GM21619 (cell line): ENCODE data around the gene TAF4B.
A peak's percentile ranks its signal among the peaks of the same experiment; 100 is the strongest.
"Not testable (repeated sequence)": the region's sequence is repeated elsewhere in the genome, so short reads cannot be mapped to it uniquely, and the experiment has no call there.

Experiments used
- ATAC-seq: cut with Tn5 transposase; IDR thresholded peaks from one replicate; pipeline ENCODE4 v1.9.1; 2021; ENCODE audit not compliant: unreplicated experiment

The TAF4B gene, protein sequence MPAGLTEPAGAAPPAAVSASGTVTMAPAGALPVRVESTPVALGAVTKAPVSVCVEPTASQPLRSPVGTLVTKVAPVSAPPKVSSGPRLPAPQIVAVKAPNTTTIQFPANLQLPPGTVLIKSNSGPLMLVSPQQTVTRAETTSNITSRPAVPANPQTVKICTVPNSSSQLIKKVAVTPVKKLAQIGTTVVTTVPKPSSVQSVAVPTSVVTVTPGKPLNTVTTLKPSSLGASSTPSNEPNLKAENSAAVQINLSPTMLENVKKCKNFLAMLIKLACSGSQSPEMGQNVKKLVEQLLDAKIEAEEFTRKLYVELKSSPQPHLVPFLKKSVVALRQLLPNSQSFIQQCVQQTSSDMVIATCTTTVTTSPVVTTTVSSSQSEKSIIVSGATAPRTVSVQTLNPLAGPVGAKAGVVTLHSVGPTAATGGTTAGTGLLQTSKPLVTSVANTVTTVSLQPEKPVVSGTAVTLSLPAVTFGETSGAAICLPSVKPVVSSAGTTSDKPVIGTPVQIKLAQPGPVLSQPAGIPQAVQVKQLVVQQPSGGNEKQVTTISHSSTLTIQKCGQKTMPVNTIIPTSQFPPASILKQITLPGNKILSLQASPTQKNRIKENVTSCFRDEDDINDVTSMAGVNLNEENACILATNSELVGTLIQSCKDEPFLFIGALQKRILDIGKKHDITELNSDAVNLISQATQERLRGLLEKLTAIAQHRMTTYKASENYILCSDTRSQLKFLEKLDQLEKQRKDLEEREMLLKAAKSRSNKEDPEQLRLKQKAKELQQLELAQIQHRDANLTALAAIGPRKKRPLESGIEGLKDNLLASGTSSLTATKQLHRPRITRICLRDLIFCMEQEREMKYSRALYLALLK

GRCh38 chr18:26226229-26227050 is at the start of gene TAF4B:
TSS of gene TAF4B (plus strand) at chr18:26226445. CDS start at chr18:26226934, 489 bp downstream.
- peak; percentile 84 for ATAC-seq

DNA sequence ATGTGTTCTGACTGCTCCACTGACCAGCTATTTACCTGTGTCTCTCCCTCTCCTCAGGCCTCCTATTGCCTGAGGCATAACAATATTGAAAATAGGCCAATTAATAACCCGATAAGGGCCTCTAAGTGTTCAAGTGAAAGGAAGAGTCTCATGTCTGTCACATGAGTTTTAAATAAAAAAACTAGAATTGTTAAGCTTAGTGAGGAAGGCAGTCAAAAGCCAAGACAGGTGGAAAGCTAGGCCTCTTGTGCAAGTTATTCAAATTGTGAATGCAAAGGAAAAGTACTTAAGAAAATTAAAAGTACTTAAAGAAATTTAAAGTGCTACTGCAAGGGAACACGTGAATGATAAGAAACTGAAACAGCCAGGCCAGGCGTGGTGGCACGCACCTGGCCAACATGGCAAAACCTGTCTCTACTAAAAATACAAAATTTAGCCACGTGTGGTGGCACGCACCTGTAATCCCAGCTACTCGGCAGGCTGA is 44.9 kb upstream of the TAF4B start:
- ATAC-seq: no peak

- ATAC-seq: no peak
These were observed 42.7 kb upstream of the TAF4B start for GRCh38 chr18:26183395-26184112.

- no peak for ATAC-seq
These were observed 41.0 kb upstream of the TAF4B start for GRCh38 chr18:26185267-26185666.

- peak; percentile 83 for ATAC-seq
These were observed 35.7 kb upstream of the TAF4B start for GRCh38 chr18:26190506-26190905.

DNA sequence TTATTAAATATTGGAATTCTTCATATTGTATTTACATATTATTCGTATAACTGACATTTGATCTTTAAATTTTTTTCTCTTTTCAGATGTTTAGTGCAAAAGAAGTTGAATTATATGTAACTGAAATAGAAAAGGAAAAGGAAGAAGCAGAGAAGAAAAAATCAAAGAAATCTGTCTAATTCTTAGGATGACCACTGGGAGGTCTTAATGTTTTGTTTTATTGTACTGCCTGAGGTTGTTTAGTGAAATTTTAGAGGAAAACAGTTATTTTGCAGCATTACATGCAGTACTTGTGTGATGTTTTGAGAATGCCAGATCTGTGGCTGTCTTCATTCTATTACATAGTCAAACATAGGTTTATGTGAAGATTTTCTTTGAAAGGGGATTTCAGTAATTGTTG is 34.0 kb upstream of the TAF4B start:
- ATAC-seq: no peak

DNA sequence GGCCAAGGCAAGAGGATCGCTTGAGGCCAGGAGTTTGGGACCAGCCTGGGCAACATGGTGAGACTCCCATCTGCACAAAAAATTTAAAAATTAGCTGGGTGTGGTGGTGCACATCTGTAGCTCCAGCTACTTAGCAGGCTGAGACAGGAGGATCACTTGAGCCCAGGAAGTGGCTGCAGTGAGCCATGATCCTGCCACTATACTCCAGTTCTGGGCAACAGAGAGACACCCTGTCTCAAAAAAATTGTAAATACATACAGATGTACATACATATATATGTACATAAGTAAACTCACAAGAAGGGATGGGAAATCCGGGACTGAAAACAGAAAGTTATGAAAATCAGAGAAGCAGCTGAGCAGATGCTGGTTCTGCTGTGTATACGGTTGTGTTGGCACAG is 29.6 kb upstream of the TAF4B start:
- no peak for ATAC-seq

DNA sequence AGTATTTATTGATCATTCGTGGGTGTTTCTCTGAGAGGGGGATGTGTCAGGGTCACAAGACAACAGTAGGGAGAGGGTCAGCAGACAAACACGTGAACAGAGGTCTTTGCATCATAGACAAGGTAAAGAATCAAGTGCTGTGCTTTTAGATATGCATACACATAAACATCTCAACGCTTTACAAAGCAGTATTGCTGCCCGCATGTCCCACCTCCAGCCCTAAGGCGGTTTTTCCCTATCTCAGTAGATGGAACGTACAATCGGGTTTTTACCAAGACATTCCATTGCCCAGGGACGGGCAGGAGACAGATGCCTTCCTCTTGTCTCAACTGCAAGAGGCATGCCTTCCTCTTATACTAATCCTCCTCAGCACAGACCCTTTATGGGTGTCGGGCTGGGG is 24.2 kb upstream of the TAF4B start:
- ATAC-seq: not testable (repeated sequence)

DNA sequence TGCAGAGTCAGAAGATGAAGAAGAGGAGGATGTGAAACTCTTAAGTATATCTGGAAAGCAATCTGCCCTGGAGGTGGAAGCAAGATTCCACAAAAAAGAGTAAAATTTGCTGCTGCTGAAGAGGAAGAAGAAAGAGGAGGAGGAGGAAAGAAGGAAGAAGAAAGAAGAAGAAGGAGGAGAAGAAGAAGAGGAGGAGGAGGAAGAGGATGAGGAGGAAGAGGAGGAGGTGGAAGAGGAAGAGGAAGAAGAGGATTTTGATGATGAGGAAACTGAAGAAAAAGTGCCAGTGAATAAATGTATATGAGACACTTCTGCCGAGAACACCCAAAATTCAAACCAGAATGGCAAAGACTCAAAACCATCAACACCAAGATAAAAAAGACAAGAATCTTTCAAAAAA is 20.9 kb upstream of the TAF4B start:
- ATAC-seq: no peak

DNA sequence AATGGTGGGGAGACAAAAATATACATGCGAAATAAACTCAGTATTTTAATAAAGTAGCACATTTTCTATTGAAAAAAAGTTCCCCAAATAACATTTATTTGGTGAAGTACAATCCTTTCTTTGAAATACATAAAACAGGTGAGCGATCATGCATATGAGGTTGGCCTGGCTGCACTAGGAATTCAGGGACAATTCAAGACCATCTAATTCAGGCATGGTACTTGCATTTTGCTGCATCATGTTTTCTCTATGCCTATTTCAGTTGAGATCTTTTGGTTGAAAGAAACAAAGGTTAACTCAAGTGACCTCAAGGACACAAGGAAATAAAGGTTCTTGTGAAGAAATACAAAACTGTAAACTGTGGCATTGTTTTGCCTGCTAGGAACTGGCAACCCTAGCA is 19.8 kb upstream of the TAF4B start:
- ATAC-seq: no peak

- ATAC-seq: no peak
These were observed 18.3 kb upstream of the TAF4B start for GRCh38 chr18:26207937-26208336.

DNA sequence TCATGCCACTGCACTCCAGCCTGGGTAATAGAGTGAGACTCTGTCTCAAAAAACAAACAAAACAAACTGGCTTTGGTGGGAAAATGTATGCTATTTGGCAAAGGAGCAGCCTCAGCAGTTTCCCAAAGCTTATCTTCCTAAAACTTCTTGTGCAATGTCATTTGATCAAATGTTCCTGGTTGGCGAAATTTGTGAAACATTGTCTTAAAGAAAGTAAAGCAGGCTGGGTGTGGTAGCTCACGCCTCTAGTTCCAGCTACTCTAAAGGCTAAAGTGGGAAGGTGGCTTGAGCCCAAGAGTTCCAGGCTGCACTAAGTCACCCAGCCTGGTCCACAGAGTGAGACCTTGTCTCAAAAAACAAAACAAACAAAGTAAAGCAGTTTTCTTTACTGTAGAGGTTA is 17.3 kb upstream of the TAF4B start:
- ATAC-seq: no peak

DNA sequence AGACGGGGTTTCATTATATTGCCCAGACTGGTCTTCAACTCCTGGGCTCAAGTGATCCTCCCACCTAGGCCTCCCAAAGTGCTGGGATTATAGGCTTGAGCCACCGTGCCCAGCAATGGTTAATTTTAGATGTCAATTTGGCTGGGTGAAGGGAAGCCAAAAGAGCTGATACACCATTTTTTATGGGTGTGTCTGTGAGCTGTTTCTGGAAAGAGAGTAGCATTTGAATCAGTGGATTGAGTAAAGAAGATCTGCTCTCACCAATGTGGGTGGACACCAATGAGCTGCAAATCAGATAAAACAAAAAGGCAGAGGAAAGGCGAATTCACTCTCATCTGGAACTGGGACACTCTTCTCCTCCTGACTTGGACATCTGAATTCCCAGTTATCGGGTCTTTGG is 16.1 kb upstream of the TAF4B start:
- ATAC-seq: no peak

GRCh38 chr18:26215247-26215970 is 10.8 kb upstream of the TAF4B start:
- peak; percentile 92 for ATAC-seq

DNA sequence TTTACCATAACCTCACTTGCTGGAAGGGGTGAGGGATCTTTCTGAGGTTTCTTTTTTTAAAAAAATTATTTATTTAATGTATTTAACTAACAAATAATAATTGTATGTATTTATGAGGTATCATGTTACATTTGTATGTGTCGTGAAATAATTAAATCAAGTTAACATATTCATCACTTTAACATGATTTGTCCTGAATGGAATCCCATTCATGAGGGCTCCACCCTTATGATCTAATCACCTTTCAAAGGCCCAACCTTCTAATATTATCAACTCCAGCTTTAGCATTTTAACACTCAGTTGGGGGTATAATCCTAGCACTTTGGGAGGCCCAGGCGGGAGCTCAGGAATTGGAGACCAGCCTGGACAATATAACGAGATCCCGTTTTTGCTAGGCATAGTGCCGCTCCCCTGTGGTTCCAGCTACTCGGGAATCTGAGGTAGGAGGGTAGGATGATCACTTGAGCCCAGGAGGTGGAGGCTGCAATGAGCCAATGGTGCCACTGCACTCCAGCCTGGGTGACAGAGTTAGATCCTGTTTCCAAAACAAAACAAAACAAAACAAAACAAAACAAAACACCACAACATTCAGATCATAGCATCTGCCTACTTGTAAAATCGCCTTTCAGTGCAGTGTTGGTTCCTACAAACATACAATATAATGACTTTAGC is 1.1 kb upstream of the TAF4B start:
- no peak for ATAC-seq

- ATAC-seq: no peak
These were observed 373 bp upstream of the TAF4B start for GRCh38 chr18:26225915-26226228.

DNA sequence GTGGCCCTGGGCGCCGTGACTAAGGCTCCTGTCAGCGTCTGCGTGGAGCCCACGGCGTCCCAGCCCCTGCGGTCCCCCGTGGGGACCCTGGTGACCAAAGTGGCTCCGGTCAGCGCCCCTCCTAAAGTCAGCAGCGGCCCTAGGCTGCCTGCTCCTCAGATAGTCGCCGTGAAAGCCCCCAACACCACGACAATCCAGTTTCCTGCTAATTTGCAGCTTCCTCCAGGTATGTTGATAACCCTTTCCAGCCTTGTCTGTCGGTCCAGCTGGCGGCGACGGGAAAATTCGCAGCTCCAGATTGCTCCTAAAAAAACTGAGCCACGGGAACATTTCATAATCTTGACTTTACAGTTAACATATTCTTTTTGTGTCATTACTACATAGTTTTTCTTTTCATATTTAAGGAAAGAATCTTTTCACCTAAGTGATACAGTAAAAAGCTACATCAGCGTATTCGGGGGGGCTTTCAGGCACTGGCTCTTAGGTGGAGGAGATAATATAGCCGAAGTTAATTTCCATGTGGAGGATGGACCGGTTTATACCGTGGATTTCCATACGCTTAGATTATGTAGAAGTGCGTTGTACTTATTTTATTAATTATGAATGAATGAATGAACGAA is 916 bp downstream of the TAF4B start:
- ATAC-seq: peak; percentile 13

DNA sequence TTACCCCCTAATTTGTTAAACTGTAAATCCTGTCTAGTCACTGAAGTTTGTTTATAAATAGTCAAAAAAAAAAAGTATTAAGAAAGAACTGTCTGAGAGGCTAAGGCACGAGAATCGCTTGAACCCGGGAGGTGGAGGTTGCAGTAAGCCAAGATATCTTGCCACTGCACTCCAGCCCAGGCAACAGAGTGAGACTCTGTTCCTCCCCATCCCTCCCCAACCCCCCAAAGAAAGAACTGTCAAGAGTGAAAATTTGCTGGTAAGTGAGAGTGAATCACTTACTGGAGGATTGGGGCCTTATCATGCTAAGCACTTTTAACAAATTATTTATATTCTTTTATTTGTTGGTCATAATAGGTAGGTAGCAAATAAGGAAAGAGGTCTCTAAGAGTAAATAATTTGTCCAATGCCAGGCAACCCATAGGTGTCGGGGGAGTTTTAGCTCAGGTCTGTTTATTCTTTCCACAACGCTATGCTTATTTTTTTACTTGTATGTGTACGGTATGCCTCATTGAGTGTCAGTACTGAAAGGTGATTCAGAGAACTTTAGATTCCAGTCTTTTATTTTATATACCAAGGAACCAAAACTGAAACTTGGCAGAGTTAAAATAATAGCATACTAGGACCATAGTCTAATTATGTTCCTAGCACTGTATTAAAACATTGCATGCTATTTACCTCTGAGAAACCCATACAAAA is 2.5 kb downstream of the TAF4B start:
- ATAC-seq: no peak
